Measurements from ENCODE around the gene LPP.

DNA sequence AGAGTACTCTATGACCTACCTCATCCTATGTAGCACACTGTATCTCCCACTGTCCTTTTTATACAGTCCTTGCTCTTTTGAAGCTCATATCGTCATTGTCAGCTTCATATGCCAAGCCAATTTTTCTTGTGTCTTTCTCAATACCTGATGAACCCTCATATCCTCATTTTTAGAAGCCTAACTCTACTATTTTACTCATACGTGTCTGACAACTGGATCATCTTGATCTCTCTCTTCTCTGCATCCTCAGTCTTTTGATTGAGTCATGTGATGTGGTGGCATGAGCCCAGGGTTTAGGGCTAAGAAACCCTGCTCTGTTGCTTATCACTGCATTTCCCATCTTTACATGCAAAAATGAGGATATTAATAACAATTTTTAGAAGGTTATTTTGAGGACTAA is 352.0 kb downstream of the LPP start:
- no peak for TF ChIP-seq CTCF (IDR thresholded peaks at IDR 0.05; ENCODE audit: insufficient read depth, low read length, poor library complexity, severe bottlenecking)
- no peak for TF ChIP-seq EZH2phosphoT487 (conservative IDR thresholded peaks at IDR 0.05; ENCODE audit: low read length)

Data from SU-DHL-6 (cell line).